ENCODE measurements around the gene FKBP9. TPM values are rescaled to one million over a fixed set of nuclear protein-coding genes. Genes with fewer than 3 reads are reported as not detected.
"Not testable (repeated sequence)": the region's sequence is repeated elsewhere in the genome, so short reads cannot be mapped to it uniquely, and the experiment has no call there.

FKBP9 gene
- 7.3 TPM for total RNA-seq

GRCh38 chr7:32957326-32958045 lies at the start of gene FKBP9:
FKBP9 (plus strand) TSS chr7:32957440; CDS start chr7:32957574, 134 bp downstream.
- peak in 2 of 3 donors; percentile 51 to 55 for DNase-seq (ENCODE audit: low read depth in 2 of 3, low spot score in 2 of 3)

- no peak for DNase-seq (ENCODE audit: low read depth in 2 of 3, low spot score in 2 of 3)
Observed at GRCh38 chr7:32910195-32910594, 47.0 kb upstream of the FKBP9 start.

- no peak for DNase-seq (ENCODE audit: low read depth in 2 of 3, low spot score in 2 of 3)
Observed at GRCh38 chr7:32914184-32914583, 43.1 kb upstream of the FKBP9 start.

- DNase-seq (ENCODE audit: low read depth in 2 of 3, low spot score in 2 of 3) = no peak
Observed at GRCh38 chr7:32915041-32915536, 42.2 kb upstream of the FKBP9 start.

- DNase-seq (ENCODE audit: low read depth in 2 of 3, low spot score in 2 of 3) = no peak
Observed at GRCh38 chr7:32916006-32916405, 41.2 kb upstream of the FKBP9 start.

GRCh38 chr7:32916994-32917393 lies 40.2 kb upstream of the FKBP9 start:
- not testable (repeated sequence) for DNase-seq (ENCODE audit: low read depth in 2 of 3, low spot score in 2 of 3)

GRCh38 chr7:32921896-32922295 lies 35.3 kb upstream of the FKBP9 start:
- no peak for DNase-seq (ENCODE audit: low read depth in 2 of 3, low spot score in 2 of 3)

- no peak for DNase-seq (ENCODE audit: low read depth in 2 of 3, low spot score in 2 of 3)
Observed at GRCh38 chr7:32928785-32929298, 28.4 kb upstream of the FKBP9 start.

- DNase-seq (ENCODE audit: low read depth in 2 of 3, low spot score in 2 of 3) = no peak
Observed at GRCh38 chr7:32929430-32930143, 27.7 kb upstream of the FKBP9 start.

GRCh38 chr7:32930378-32930777 lies 26.9 kb upstream of the FKBP9 start:
- no peak for DNase-seq (ENCODE audit: low read depth in 2 of 3, low spot score in 2 of 3)

GRCh38 chr7:32935558-32935957 lies 21.7 kb upstream of the FKBP9 start:
- no peak for DNase-seq (ENCODE audit: low read depth in 2 of 3, low spot score in 2 of 3)

GRCh38 chr7:32936689-32937088 lies 20.6 kb upstream of the FKBP9 start:
- DNase-seq (ENCODE audit: low read depth in 2 of 3, low spot score in 2 of 3) = no peak

- DNase-seq (ENCODE audit: low read depth in 2 of 3, low spot score in 2 of 3) = no peak
Observed at GRCh38 chr7:32937344-32938174, 19.7 kb upstream of the FKBP9 start.

- no peak for DNase-seq (ENCODE audit: low read depth in 2 of 3, low spot score in 2 of 3)
Observed at GRCh38 chr7:32941181-32941580, 16.1 kb upstream of the FKBP9 start.

- no peak for DNase-seq (ENCODE audit: low read depth in 2 of 3, low spot score in 2 of 3)
Observed at GRCh38 chr7:32941681-32942414, 15.4 kb upstream of the FKBP9 start.

GRCh38 chr7:32942415-32943251 lies 14.6 kb upstream of the FKBP9 start:
- DNase-seq (ENCODE audit: low read depth in 2 of 3, low spot score in 2 of 3) = peak; percentile 39 to 81 (median 77)

- DNase-seq (ENCODE audit: low read depth in 2 of 3, low spot score in 2 of 3) = no peak
Observed at GRCh38 chr7:32943252-32944030, 13.8 kb upstream of the FKBP9 start.

- no peak for DNase-seq (ENCODE audit: low read depth in 2 of 3, low spot score in 2 of 3)
Observed at GRCh38 chr7:32947420-32947983, 9.7 kb upstream of the FKBP9 start.

Measured in hematopoietic multipotent progenitor cell (in vitro differentiated cells).